Neural progenitor cell (in vitro differentiated cells): ENCODE results near the gene DAAM2.

Experiments
- CTCF ChIP-seq: fragments of 200-600 bp; sonication (generic); IDR thresholded peaks from 2 replicates; pipeline ENCODE4 v1.5.1; 2017; ENCODE audit warnings: antibody characterized with exemption, mild to moderate bottlenecking
- EZH2phosphoT487 ChIP-seq: fragments of 200-600 bp; sonication (generic); IDR thresholded peaks from 2 replicates; pipeline ENCODE4 v1.6.1; 2017; ENCODE audit warnings: antibody characterized with exemption

- no peak for TF ChIP-seq CTCF
- TF ChIP-seq EZH2phosphoT487, result no peak
Observed at GRCh38 chr6:39927159-39927558, 135.0 kb downstream of the DAAM2 start.
